Measurements from ENCODE around the gene THSD7B. TPM values are rescaled to one million over a fixed set of nuclear protein-coding genes. Genes with fewer than 3 reads are reported as not detected.

THSD7B gene
- total and polyA plus RNA-seq, 9 of the 15 experiments (the other 6 are each of a cell fraction or from before 2014, with no cell fraction given) = not detected

DNA sequence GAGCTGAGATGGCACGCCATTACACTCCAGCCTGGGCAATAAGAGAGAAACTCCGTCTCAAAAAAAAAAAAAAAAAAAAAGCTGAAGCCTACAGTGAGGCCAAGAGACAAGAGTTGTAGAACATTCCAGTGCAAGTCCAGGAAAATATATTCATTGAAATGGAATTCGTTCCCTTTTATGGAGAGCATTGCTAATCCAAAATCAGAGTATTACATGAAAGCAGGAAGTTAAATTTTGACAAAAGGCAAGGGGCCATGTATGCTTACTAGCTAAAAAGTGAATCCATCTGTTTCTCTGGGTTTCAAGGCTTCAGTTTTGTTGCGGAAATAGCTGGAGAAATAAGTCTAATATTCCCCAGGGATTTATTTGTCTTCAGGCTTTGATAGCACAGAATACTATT is 471.7 kb downstream of the THSD7B start:
- Histone ChIP-seq H3K4me1 (replicated peaks in 1 of 2; ENCODE audit: control insufficient read depth in 2 of 2, insufficient read depth in 2 of 2, low read length in 2 of 2) (no peaks in the 10 kb centered on the region), H3K4me3 (no peak overlapping the region), H4K20me1 (replicated peaks; ENCODE audit: control insufficient read depth, insufficient read depth, low read length) (no peaks in the 10 kb centered on the region), H3K27me3 (ENCODE audit: control insufficient read depth in 2 of 2, insufficient read depth in 2 of 2, low read length in 2 of 2) (no peaks in the 10 kb centered on the region), H3K4me2 (ENCODE audit: insufficient read depth, low read length) (no peak overlapping the region), H3K9me1 (ENCODE audit: control insufficient read depth, insufficient read depth, low read length) (no peaks in the 10 kb centered on the region), H2AFZ (ENCODE audit: low read depth, low read length) (no peak overlapping the region), H3K36me3 (ENCODE audit: control insufficient read depth, insufficient read depth, low read length) (no peaks in the 10 kb centered on the region), H3K27ac (ENCODE audit: extremely low read depth, low read depth, low read length) (no peak overlapping the region), H3K79me2 (ENCODE audit: control insufficient read depth, insufficient read depth, low read length) (no peaks in the 10 kb centered on the region), H3K9me3 (replicated peaks; ENCODE audit: control insufficient read depth, insufficient read depth, low read depth, low read length) (no peaks in the 10 kb centered on the region), H3K9ac (ENCODE audit: insufficient read depth in 1 of 2, low read depth in 2 of 2, low read length in 2 of 2) (no peak overlapping the region)
- in situ Hi-C loops (cut with MboI) = no loop called here
- FAIRE-seq (no peak), ATAC-seq (no peak), DNase-seq (ENCODE audit: extremely low read depth in 1 of 4, low spot score in 3 of 4) (no peak)
- no TSS peak for BruUV-seq (replicated peaks)
- POLR2A ChIA-PET = interaction anchor here (0.5 kb wide), 1 partner anchor 28 kb away, joined by 3 read pairs; no protein-coding TSS in a partner anchor
- CTCF ChIA-PET (ENCODE audit: low intra/inter-chr PET ratio) = no interaction called here
- WGBS (ENCODE audit: insufficient coverage, low coverage, missing lambda C conversion rate) = 0% methylated on average over 3 of the region's 4 CpGs
- intact Hi-C loops (cut with micrococcal nuclease) = no loop called here
- TF ChIP-seq HOXB6 (CRISPR knock-in tag; IDR thresholded peaks at IDR 0.05; ENCODE audit: borderline replicate concordance) (no peak), ZNF184 (CRISPR knock-in tag; IDR thresholded peaks at IDR 0.05) (no peak), KDM1A (IDR thresholded peaks at IDR 0.05) (no peak), ZNF644 (tag; IDR thresholded peaks at IDR 0.05; ENCODE audit: low read depth) (no peak), PHB (CRISPR knock-in tag; IDR thresholded peaks at IDR 0.05) (no peak), YY1 (IDR thresholded peaks at IDR 0.05; ENCODE audit: borderline replicate concordance in 1 of 3, control insufficient read depth in 1 of 3, extremely low read depth in 1 of 3, insufficient read depth in 3 of 3, insufficient read length in 1 of 3, insufficient replicate concordance in 2 of 3, low read depth in 1 of 3, low read length in 2 of 3) (no peak), ZNF134 (CRISPR knock-in tag; conservative IDR thresholded peaks at IDR 0.05) (no peak)
- TF ChIP-seq, protein P1, sequence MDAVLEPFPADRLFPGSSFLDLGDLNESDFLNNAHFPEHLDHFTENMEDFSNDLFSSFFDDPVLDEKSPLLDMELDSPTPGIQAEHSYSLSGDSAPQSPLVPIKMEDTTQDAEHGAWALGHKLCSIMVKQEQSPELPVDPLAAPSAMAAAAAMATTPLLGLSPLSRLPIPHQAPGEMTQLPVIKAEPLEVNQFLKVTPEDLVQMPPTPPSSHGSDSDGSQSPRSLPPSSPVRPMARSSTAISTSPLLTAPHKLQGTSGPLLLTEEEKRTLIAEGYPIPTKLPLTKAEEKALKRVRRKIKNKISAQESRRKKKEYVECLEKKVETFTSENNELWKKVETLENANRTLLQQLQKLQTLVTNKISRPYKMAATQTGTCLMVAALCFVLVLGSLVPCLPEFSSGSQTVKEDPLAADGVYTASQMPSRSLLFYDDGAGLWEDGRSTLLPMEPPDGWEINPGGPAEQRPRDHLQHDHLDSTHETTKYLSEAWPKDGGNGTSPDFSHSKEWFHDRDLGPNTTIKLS (IDR thresholded peaks at IDR 0.05; ENCODE audit: borderline replicate concordance, low read depth) = no peak
- TF ChIP-seq, protein P2, sequence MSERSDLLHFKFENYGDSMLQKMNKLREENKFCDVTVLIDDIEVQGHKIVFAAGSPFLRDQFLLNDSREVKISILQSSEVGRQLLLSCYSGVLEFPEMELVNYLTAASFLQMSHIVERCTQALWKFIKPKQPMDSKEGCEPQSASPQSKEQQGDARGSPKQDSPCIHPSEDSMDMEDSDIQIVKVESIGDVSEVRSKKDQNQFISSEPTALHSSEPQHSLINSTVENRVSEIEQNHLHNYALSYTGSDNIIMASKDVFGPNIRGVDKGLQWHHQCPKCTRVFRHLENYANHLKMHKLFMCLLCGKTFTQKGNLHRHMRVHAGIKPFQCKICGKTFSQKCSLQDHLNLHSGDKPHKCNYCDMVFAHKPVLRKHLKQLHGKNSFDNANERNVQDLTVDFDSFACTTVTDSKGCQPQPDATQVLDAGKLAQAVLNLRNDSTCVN (CRISPR knock-in tag; IDR thresholded peaks at IDR 0.05) = no peak
- TF ChIP-seq, protein P3, sequence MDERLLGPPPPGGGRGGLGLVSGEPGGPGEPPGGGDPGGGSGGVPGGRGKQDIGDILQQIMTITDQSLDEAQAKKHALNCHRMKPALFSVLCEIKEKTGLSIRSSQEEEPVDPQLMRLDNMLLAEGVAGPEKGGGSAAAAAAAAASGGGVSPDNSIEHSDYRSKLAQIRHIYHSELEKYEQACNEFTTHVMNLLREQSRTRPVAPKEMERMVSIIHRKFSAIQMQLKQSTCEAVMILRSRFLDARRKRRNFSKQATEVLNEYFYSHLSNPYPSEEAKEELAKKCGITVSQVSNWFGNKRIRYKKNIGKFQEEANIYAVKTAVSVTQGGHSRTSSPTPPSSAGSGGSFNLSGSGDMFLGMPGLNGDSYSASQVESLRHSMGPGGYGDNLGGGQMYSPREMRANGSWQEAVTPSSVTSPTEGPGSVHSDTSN (CRISPR knock-in tag; IDR thresholded peaks at IDR 0.05; ENCODE audit: low read depth) = no peak
- TF ChIP-seq, protein P3 (tag; conservative IDR thresholded peaks at IDR 0.05; ENCODE audit: low read depth) = no peak
- TF ChIP-seq, protein P4, sequence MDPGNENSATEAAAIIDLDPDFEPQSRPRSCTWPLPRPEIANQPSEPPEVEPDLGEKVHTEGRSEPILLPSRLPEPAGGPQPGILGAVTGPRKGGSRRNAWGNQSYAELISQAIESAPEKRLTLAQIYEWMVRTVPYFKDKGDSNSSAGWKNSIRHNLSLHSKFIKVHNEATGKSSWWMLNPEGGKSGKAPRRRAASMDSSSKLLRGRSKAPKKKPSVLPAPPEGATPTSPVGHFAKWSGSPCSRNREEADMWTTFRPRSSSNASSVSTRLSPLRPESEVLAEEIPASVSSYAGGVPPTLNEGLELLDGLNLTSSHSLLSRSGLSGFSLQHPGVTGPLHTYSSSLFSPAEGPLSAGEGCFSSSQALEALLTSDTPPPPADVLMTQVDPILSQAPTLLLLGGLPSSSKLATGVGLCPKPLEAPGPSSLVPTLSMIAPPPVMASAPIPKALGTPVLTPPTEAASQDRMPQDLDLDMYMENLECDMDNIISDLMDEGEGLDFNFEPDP (CRISPR knock-in tag; IDR thresholded peaks at IDR 0.05) = no peak
- TF ChIP-seq, protein P5, sequence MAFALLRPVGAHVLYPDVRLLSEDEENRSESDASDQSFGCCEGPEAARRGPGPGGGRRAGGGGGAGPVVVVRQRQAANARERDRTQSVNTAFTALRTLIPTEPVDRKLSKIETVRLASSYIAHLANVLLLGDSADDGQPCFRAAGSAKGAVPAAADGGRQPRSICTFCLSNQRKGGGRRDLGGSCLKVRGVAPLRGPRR (CRISPR knock-in tag; IDR thresholded peaks at IDR 0.05) = no peak

Measured in K562 (cell line).